NCI-H1436 treated with DMSO at 0.1 percent for 48 hours (cell line): ENCODE results near the gene SLC6A6.

Experiments used
- DNase-seq: peaks from one replicate; lab custom pipeline; 2025; lab: John Stamatoyannopoulos, UW

The SLC6A6 gene

GRCh38 chr3:14487821-14488220 lies 85.4 kb downstream of the SLC6A6 start:
- DNase-seq: no peak

GRCh38 chr3:14488286-14489041 lies 86.1 kb downstream of the SLC6A6 start:
- no peak for DNase-seq

- DNase-seq: no peak
These were observed 87.2 kb downstream of the SLC6A6 start for GRCh38 chr3:14489641-14490040.

GRCh38 chr3:14490255-14490654 lies 87.8 kb downstream of the SLC6A6 start:
- DNase-seq: no peak

- no peak for DNase-seq
These were observed 88.4 kb downstream of the SLC6A6 start for GRCh38 chr3:14490831-14491230.

GRCh38 chr3:14491396-14492190 lies 89.2 kb downstream of the SLC6A6 start:
- DNase-seq: no peak

GRCh38 chr3:14492948-14493881 lies 90.8 kb downstream of the SLC6A6 start:
- no peak for DNase-seq

GRCh38 chr3:14494279-14494972 lies 92.0 kb downstream of the SLC6A6 start:
- DNase-seq: no peak

GRCh38 chr3:14494973-14495300 lies 92.5 kb downstream of the SLC6A6 start:
- DNase-seq: no peak

GRCh38 chr3:14496351-14496750 lies 93.9 kb downstream of the SLC6A6 start:
- no peak for DNase-seq

- no peak for DNase-seq
These were observed 94.9 kb downstream of the SLC6A6 start for GRCh38 chr3:14497321-14497720.

GRCh38 chr3:14502472-14502871 lies 100.1 kb downstream of the SLC6A6 start:
- no peak for DNase-seq

GRCh38 chr3:14503033-14503705 lies 100.8 kb downstream of the SLC6A6 start:
- no peak for DNase-seq

- no peak for DNase-seq
These were observed 101.3 kb downstream of the SLC6A6 start for GRCh38 chr3:14503706-14504065.

- no peak for DNase-seq
These were observed 102.8 kb downstream of the SLC6A6 start for GRCh38 chr3:14505001-14505802.

- no peak for DNase-seq
These were observed 103.5 kb downstream of the SLC6A6 start for GRCh38 chr3:14505803-14506500.

GRCh38 chr3:14506626-14507304 lies 104.4 kb downstream of the SLC6A6 start:
- DNase-seq: no peak

GRCh38 chr3:14507305-14507741 lies 104.9 kb downstream of the SLC6A6 start:
- DNase-seq: no peak
